Hematopoietic multipotent progenitor cell treated with erythropoietin and hydrocortisone succinate and interleukin-3 and kit ligand, for 15 days (in vitro differentiated cells): Measurements from ENCODE around the gene MGAT3.

Experiments
- DNase-seq: peaks from one replicate; pipeline ENCODE4 v3.0.0-alpha.2; 2015; ENCODE audit warnings: low spot score

Gene MGAT3

GRCh38 chr22:39428597-39429071, 28.2 kb upstream of the MGAT3 start:
- no peak for DNase-seq

- no peak for DNase-seq
These were observed 27.6 kb upstream of the MGAT3 start for GRCh38 chr22:39429186-39429585.

GRCh38 chr22:39429916-39430575, 26.8 kb upstream of the MGAT3 start:
- DNase-seq: no peak

GRCh38 chr22:39430576-39431150, 26.1 kb upstream of the MGAT3 start:
- no peak for DNase-seq

- DNase-seq: no peak
These were observed 25.5 kb upstream of the MGAT3 start for GRCh38 chr22:39431216-39431801.

GRCh38 chr22:39431821-39432251, 25.0 kb upstream of the MGAT3 start:
- DNase-seq: no peak

GRCh38 chr22:39432361-39432811, 24.4 kb upstream of the MGAT3 start:
- DNase-seq: no peak

GRCh38 chr22:39433476-39434242, 23.2 kb upstream of the MGAT3 start:
- DNase-seq: no peak

GRCh38 chr22:39434243-39434653, 22.6 kb upstream of the MGAT3 start:
- DNase-seq: no peak

- no peak for DNase-seq
These were observed 22.1 kb upstream of the MGAT3 start for GRCh38 chr22:39434721-39435120.

- no peak for DNase-seq
These were observed 21.2 kb upstream of the MGAT3 start for GRCh38 chr22:39435616-39436015.

- no peak for DNase-seq
These were observed 18.8 kb upstream of the MGAT3 start for GRCh38 chr22:39437791-39438704.

GRCh38 chr22:39439170-39439569, 17.6 kb upstream of the MGAT3 start:
- peak; percentile 40 for DNase-seq

- no peak for DNase-seq
These were observed 13.4 kb upstream of the MGAT3 start for GRCh38 chr22:39443398-39443797.

GRCh38 chr22:39444247-39444800, 12.5 kb upstream of the MGAT3 start:
- no peak for DNase-seq

- DNase-seq: no peak
These were observed 11.8 kb upstream of the MGAT3 start for GRCh38 chr22:39444937-39445465.

GRCh38 chr22:39445678-39446077, 11.1 kb upstream of the MGAT3 start:
- DNase-seq: no peak

GRCh38 chr22:39446239-39446721, 10.5 kb upstream of the MGAT3 start:
- DNase-seq: peak; percentile 56

GRCh38 chr22:39448205-39449054, 8.4 kb upstream of the MGAT3 start:
- DNase-seq: no peak

GRCh38 chr22:39449708-39450107, 7.1 kb upstream of the MGAT3 start:
- no peak for DNase-seq
